ENCODE results near the gene GIGYF2.

Gene GIGYF2

GRCh38 chr2:232770207-232770606 is 73.1 kb downstream of the GIGYF2 start:
- DNase-seq: no peak

GRCh38 chr2:232771870-232772269 is 74.7 kb downstream of the GIGYF2 start:
- no peak for DNase-seq

- no peak for DNase-seq
Measured at GRCh38 chr2:232772531-232772930, 75.4 kb downstream of the GIGYF2 start.

GRCh38 chr2:232773815-232774214 is 76.7 kb downstream of the GIGYF2 start:
- DNase-seq: no peak

- DNase-seq: no peak
Measured at GRCh38 chr2:232776435-232776834, 79.3 kb downstream of the GIGYF2 start, which contains the start of gene KCNJ13. Gene KCNJ13 (minus strand): TSS chr2:232776565. CDS start chr2:232771362, 5,203 bp downstream.

GRCh38 chr2:232777276-232777675 is 80.1 kb downstream of the GIGYF2 start:
- no peak for DNase-seq

GRCh38 chr2:232779465-232779864 is 82.3 kb downstream of the GIGYF2 start:
- no peak for DNase-seq

GRCh38 chr2:232779934-232780333 is 82.8 kb downstream of the GIGYF2 start:
- DNase-seq: no peak

GRCh38 chr2:232781765-232782164 is 84.6 kb downstream of the GIGYF2 start:
- peak; percentile 12 to 28 for DNase-seq

GRCh38 chr2:232783278-232783677 is 86.1 kb downstream of the GIGYF2 start:
- DNase-seq: no peak

- no peak for DNase-seq
Measured at GRCh38 chr2:232787806-232788205, 90.7 kb downstream of the GIGYF2 start.

GRCh38 chr2:232789082-232789481 is 92.0 kb downstream of the GIGYF2 start:
- no peak for DNase-seq

GRCh38 chr2:232791518-232791917 is 94.4 kb downstream of the GIGYF2 start:
- DNase-seq: no peak

- DNase-seq: no peak
Measured at GRCh38 chr2:232793271-232793670, 96.1 kb downstream of the GIGYF2 start.

- DNase-seq: no peak
Measured at GRCh38 chr2:232794981-232795380, 97.8 kb downstream of the GIGYF2 start.

- no peak for DNase-seq
Measured at GRCh38 chr2:232795920-232796319, 98.8 kb downstream of the GIGYF2 start.

- DNase-seq: no peak
Measured at GRCh38 chr2:232798187-232798586, 101.1 kb downstream of the GIGYF2 start.

GRCh38 chr2:232800166-232800565 is 103.0 kb downstream of the GIGYF2 start:
- DNase-seq: no peak

GRCh38 chr2:232802091-232802490 is 105.0 kb downstream of the GIGYF2 start:
- DNase-seq: no peak

- no peak for DNase-seq
Measured at GRCh38 chr2:232809349-232810124, 112.4 kb downstream of the GIGYF2 start.

GRCh38 chr2:232810444-232810843 is 113.3 kb downstream of the GIGYF2 start:
- DNase-seq: no peak

- DNase-seq: no peak
Measured at GRCh38 chr2:232815569-232815968, 118.4 kb downstream of the GIGYF2 start.

- no peak for DNase-seq
Measured at GRCh38 chr2:232816657-232817056, 119.5 kb downstream of the GIGYF2 start.

GRCh38 chr2:232817756-232818155 is 120.6 kb downstream of the GIGYF2 start:
- no peak for DNase-seq

GRCh38 chr2:232829988-232830387 is 132.9 kb downstream of the GIGYF2 start:
- no peak for DNase-seq

Measured in activated CD4-positive, alpha-beta T cell treated with anti-CD3 and anti-CD28 coated beads for 4 hours (primary cell).